Astrocyte (in vitro differentiated cells and primary cell): ENCODE data around the gene HES7. TPM values are rescaled to one million over a fixed set of nuclear protein-coding genes. Genes with fewer than 3 reads are reported as not detected.
A peak's percentile ranks its signal among the peaks of the same experiment; 100 is the strongest.

Source experiments
- DNase-seq: peaks from one replicate; pipeline ENCODE4 v3.0.0-alpha.2; 2010; ENCODE audit warnings: low read depth
- FAIRE-seq: peaks from 2 replicates; lab custom pipeline; 2011; peaks lifted over from hg19 to GRCh38; lab: Jason Lieb, UNC
- H2AFZ ChIP-seq: 2 replicates; pipeline ENCODE4 v1.6.0; 2012; ENCODE audit warnings: low read depth, low read length, inconsistent platforms
- H3K27ac ChIP-seq: 2 replicates; pipeline ENCODE4 v1.5.1; 2011; ENCODE audit warnings: low read depth, low read length, inconsistent platforms
- H3K27me3 ChIP-seq: 2 replicates; pipeline ENCODE4 v1.6.0; 2011; ENCODE audit warnings: low read length, inconsistent platforms; ENCODE audit not compliant: insufficient read depth
- H3K36me3 ChIP-seq: 2 replicates; pipeline ENCODE4 v1.5.1; 2011; ENCODE audit warnings: low read length, inconsistent platforms; ENCODE audit not compliant: insufficient read depth
- H3K4me1 ChIP-seq: 2 replicates; pipeline ENCODE4 v1.5.1; 2011; ENCODE audit warnings: low read length, inconsistent platforms; ENCODE audit not compliant: insufficient read depth
- H3K4me2 ChIP-seq: 2 replicates; pipeline ENCODE4 v1.6.0; 2012; ENCODE audit warnings: low read length, inconsistent platforms
- H3K4me3 ChIP-seq: 2 replicates; pipeline ENCODE4 v1.5.1; 2011; ENCODE audit warnings: low read depth, mild to moderate bottlenecking, low read length, inconsistent platforms; ENCODE audit not compliant: insufficient read depth
- H3K79me2 ChIP-seq: 2 replicates; pipeline ENCODE4 v1.6.0; 2012; ENCODE audit warnings: mild to moderate bottlenecking, low read length, inconsistent platforms; ENCODE audit not compliant: insufficient read depth
- H3K9ac ChIP-seq: 2 replicates; pipeline ENCODE4 v1.6.0; 2012; ENCODE audit warnings: mild to moderate bottlenecking, low read length, inconsistent platforms
- H3K9me3 ChIP-seq: 2 replicates; pipeline ENCODE4 v1.5.1; 2012; ENCODE audit warnings: low read depth, mild to moderate bottlenecking, low read length, inconsistent platforms; ENCODE audit not compliant: insufficient read depth
- H4K20me1 ChIP-seq: 2 replicates; pipeline ENCODE4 v1.6.0; 2012; ENCODE audit warnings: low read length, inconsistent platforms; ENCODE audit not compliant: insufficient read depth
- H3K27ac Mint-ChIP-seq: one replicate; pipeline ENCODE4 v1.8.0; 2021; ENCODE audit warnings: mild to moderate bottlenecking, mixed read lengths; ENCODE audit not compliant: unreplicated experiment
- H3K27me3 Mint-ChIP-seq: one replicate; pipeline ENCODE4 v1.8.0; 2021; ENCODE audit warnings: low read depth, mixed read lengths; ENCODE audit not compliant: unreplicated experiment
- H3K36me3 Mint-ChIP-seq: one replicate; pipeline ENCODE4 v1.8.0; 2021; ENCODE audit warnings: low read depth, mixed read lengths; ENCODE audit not compliant: unreplicated experiment
- H3K4me1 Mint-ChIP-seq: one replicate; pipeline ENCODE4 v1.8.0; 2021; ENCODE audit warnings: low read depth, mixed read lengths; ENCODE audit not compliant: unreplicated experiment
- H3K4me3 Mint-ChIP-seq: one replicate; pipeline ENCODE4 v1.8.0; 2021; ENCODE audit warnings: mild to moderate bottlenecking, moderate library complexity, mixed read lengths; ENCODE audit not compliant: unreplicated experiment
- H3K9me3 Mint-ChIP-seq: one replicate; pipeline ENCODE4 v1.8.0; 2021; ENCODE audit warnings: mild to moderate bottlenecking, mixed read lengths; ENCODE audit not compliant: unreplicated experiment
- EZH2 ChIP-seq: IDR thresholded peaks from 2 replicates; pipeline ENCODE4 v1.6.1; 2012; ENCODE audit warnings: mild to moderate bottlenecking, low read length, inconsistent platforms; ENCODE audit not compliant: insufficient read depth
- total RNA-seq: library from RNA; stranded (reverse); gene quantifications from 2 replicates; pipeline ENCODE4 v1.2.1, GENCODE V29; 2021
- TF ChIP-seq, protein P1 (sequence below): IDR thresholded peaks from 2 replicates; pipeline ENCODE4 v1.5.1; 2011; ENCODE audit warnings: low read depth, mild to moderate bottlenecking, inconsistent platforms, low read length, moderate library complexity; ENCODE audit not compliant: insufficient read depth

HES7 gene
- total RNA-seq, 1 donor from 2014 or later = 0.64 TPM

DNA sequence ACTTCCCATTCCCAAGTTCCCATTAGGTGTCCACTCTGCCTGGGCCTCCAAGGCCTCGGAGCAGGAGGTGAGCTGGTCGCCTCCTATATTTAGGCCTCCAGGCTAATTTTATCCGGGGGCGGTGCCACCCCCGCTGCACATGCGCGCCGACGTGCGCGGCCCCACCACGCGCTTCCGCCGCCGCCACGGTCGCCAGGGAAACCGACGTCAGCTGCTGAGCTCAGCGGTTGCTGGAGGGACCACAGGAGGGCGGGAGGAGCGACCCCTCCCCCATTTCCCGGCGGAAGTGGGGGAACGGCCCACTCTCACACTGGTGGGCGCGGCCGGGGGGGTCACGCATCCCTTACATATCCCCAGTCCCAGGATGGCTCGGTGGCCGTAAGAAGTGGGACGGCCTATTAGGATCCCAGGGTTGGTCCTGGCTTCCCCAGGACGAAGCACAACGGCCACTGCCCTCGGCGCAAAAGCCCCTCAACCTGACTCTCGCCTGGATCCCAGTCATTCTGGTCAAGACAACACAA lies 27.3 kb upstream of the HES7 start:
- FAIRE-seq = no peak
- Histone ChIP-seq H3K4me1 (peaks cover 52% of the 10 kb centered on the region), H3K79me2 (peaks cover 4% of the 10 kb centered on the region), H3K27ac (peak overlapping the region; percentile 99), H3K9ac (peak overlapping the region; percentile 91), H2AFZ (peak overlapping the region; percentile 65), H4K20me1 (peaks cover 17% of the 10 kb centered on the region), H3K9me3 (no peaks in the 10 kb centered on the region), H3K4me3 (peak overlapping the region; percentile 73), H3K4me2 (peak overlapping the region; percentile 96), H3K36me3 (peaks cover 3% of the 10 kb centered on the region), H3K27me3 (no peaks in the 10 kb centered on the region)
- TF ChIP-seq, protein P1, sequence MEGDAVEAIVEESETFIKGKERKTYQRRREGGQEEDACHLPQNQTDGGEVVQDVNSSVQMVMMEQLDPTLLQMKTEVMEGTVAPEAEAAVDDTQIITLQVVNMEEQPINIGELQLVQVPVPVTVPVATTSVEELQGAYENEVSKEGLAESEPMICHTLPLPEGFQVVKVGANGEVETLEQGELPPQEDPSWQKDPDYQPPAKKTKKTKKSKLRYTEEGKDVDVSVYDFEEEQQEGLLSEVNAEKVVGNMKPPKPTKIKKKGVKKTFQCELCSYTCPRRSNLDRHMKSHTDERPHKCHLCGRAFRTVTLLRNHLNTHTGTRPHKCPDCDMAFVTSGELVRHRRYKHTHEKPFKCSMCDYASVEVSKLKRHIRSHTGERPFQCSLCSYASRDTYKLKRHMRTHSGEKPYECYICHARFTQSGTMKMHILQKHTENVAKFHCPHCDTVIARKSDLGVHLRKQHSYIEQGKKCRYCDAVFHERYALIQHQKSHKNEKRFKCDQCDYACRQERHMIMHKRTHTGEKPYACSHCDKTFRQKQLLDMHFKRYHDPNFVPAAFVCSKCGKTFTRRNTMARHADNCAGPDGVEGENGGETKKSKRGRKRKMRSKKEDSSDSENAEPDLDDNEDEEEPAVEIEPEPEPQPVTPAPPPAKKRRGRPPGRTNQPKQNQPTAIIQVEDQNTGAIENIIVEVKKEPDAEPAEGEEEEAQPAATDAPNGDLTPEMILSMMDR = no peak
- no peak for TF ChIP-seq EZH2
- no peaks in the 10 kb centered on the region for H3K27me3 Mint-ChIP-seq
- peak; percentile 84 for DNase-seq
- H3K9me3 Mint-ChIP-seq = peaks cover 2% of the 10 kb centered on the region
- peak overlapping the region; percentile 96 for H3K27ac Mint-ChIP-seq
- peak overlapping the region; percentile 97 for H3K4me3 Mint-ChIP-seq
- peaks cover 19% of the 10 kb centered on the region for H3K36me3 Mint-ChIP-seq
- peaks cover 19% of the 10 kb centered on the region for H3K4me1 Mint-ChIP-seq

DNA sequence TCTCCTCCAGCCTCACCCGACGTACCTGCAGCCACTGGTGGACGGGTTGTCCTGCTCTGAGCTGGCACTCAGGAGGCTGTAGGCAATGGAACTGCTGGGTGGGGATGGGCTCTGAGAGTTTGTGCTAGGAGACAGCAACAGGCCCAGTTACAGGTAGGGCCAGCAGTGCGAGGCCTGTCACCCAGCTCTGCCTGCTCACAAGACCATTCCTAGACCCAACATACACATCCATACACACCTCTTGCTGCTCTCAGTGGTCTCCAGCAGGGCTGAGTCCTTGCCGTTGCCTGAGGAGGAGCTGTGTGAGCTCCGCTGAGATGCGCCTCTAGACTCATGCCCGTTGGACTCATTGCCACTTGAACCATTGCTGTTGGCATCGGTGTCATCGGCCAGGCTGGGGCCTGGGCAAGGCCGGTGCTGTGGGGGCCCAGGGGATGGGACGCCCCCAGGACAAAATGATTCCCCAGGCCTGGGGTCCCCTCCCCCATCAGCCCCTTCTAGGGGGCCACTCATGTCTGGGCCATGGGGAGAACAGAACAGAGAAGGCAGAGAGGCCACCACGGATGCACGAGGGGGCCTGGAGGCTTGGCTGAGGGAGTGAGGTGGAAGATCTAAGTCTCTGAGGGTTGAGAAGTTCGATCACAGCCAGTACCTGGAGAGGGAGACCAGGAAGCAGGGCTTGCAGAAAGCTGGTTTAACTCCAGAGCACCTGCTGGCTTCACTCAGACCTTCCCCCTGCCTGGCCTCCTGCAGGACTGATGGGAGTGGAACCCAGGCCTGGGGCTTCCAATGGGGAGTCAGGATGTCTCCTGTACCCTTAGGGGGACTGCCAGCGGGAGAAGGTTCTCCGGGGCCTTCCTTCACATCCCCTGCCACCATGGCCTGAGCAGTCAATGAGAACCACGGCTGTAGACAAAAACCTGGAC lies 26.6 kb upstream of the HES7 start:
- H3K27ac Mint-ChIP-seq = no peak overlapping the region

More for the DNA sequence above, 26.6 kb upstream of the HES7 start:
- Histone ChIP-seq H3K4me1 (peaks cover 45% of the 10 kb centered on the region), H3K9me3 (no peaks in the 10 kb centered on the region), H3K36me3 (peaks cover 3% of the 10 kb centered on the region), H3K9ac (peak overlapping the region; percentile 91), H3K4me3 (peak overlapping the region; percentile 73), H2AFZ (peak overlapping the region; percentile 65), H3K27ac (peak overlapping the region; percentile 99), H3K4me2 (peak overlapping the region; percentile 96), H4K20me1 (peaks cover 17% of the 10 kb centered on the region), H3K79me2 (peaks cover 4% of the 10 kb centered on the region), H3K27me3 (no peaks in the 10 kb centered on the region)
- DNase-seq = no peak
- Mint-ChIP-seq H3K27me3 (no peaks in the 10 kb centered on the region), H3K36me3 (peaks cover 22% of the 10 kb centered on the region), H3K4me1 (peaks cover 19% of the 10 kb centered on the region), H3K4me3 (peak overlapping the region; percentile 54), H3K9me3 (peaks cover 2% of the 10 kb centered on the region)
- FAIRE-seq = no peak
- no peak for TF ChIP-seq EZH2
- TF ChIP-seq, protein P1 = no peak
